ENCODE measurements around the gene DNAJC1.

- no peak for TF ChIP-seq CTCF (IDR thresholded peaks at IDR 0.05; ENCODE audit: extremely low read depth in 1 of 2, insufficient read depth in 1 of 2, low read depth in 1 of 2, low read length in 2 of 2)
- no peak for TF ChIP-seq EZH2 (IDR thresholded peaks at IDR 0.05; ENCODE audit: borderline replicate concordance, low read depth, low read length, severe bottlenecking)
These were observed 58.7 kb downstream of the DNAJC1 start for GRCh38 chr10:21944727-21945386.

Data from endothelial cell of umbilical vein (primary cell).